AG04449 (cell line): ENCODE measurements around the gene EXOC4.

Experiments
- CTCF ChIA-PET: fragments of 350-600 bp; formaldehyde crosslinking; extraction: SDS; loops from one replicate; lab custom pipeline; 2021; ENCODE audit warnings: antibody characterized with exemption; lab: Yijun Ruan, JAX
- POLR2A ChIA-PET: fragments of 400-600, 350-600 bp; formaldehyde crosslinking; extraction: SDS; loops from one replicate; lab custom pipeline; 2020; ENCODE audit warnings: antibody characterized with exemption, inconsistent platforms; lab: Yijun Ruan, JAX
- DNase-seq: peaks from one replicate; pipeline ENCODE4 v3.0.0-alpha.2; 2010; ENCODE audit warnings: low read depth, low spot score
- H3K4me3 ChIP-seq: 2 replicates; pipeline ENCODE4 v1.5.1; 2011; ENCODE audit warnings: low read depth, mild to moderate bottlenecking, control low read depth, low read length
- CTCF ChIP-seq: IDR thresholded peaks from one replicate; pipeline ENCODE4 v1.5.1; 2011; ENCODE audit warnings: mild to moderate bottlenecking, moderate library complexity, low read length, control low read depth, inconsistent platforms; ENCODE audit not compliant: insufficient read depth; ENCODE audit errors: missing control alignments

Gene EXOC4

GRCh38 chr7:134047675-134048074 lies 794.8 kb downstream of the EXOC4 start:
- CTCF ChIA-PET = no interaction called here
- DNase-seq = no peak
- TF ChIP-seq CTCF = no peak
- POLR2A ChIA-PET = no interaction called here
- no peak overlapping the region for H3K4me3 ChIP-seq

DNA sequence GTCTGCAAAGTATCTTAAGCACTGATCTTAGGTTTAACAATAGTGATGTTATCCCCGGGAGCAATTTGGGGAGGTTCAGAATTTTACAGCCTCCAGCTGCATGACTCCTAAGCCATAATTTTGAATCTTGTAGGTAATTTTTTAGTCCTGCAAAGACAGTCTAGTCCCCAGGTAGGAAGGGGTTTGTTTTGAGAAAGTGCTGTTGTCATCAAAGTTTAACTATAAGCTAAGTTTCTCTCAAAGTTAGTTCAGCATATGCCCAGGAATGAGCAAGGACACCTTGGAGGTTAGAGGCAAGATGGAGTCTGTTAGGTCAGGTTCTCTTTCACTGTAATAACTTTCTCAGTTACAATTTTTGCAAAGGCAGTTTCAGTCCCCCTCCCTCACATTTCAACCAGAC lies 795.3 kb downstream of the EXOC4 start:
- DNase-seq = no peak
- ChIA-PET CTCF (no interaction called here), POLR2A (no interaction called here)
- TF ChIP-seq CTCF = no peak
- H3K4me3 ChIP-seq = no peak overlapping the region

DNA sequence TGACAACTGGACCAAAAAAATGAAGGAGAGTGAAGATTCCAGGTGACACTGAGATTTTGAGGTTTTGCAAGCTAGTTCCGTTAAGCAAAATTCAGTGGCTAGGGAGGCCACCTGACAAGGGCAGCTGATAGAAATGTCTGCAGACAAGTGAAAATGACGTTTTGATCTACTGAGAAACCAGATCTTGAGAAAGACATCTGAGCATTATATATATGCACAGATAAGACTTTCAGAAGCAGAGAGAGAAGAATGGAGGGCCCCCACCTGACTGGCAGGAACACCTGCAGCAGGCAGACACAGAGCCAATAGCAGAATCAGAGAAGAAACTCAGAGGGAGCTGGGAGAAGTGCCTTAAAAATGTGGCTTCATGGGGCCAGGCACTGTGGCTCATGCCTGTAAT lies 798.1 kb downstream of the EXOC4 start:
- no peak overlapping the region for H3K4me3 ChIP-seq
- TF ChIP-seq CTCF = no peak
- CTCF ChIA-PET = no interaction called here
- POLR2A ChIA-PET = no interaction called here
- DNase-seq = no peak

- DNase-seq = no peak
- TF ChIP-seq CTCF = no peak
- ChIA-PET CTCF (no interaction called here), POLR2A (no interaction called here)
- no peak overlapping the region for H3K4me3 ChIP-seq
Measured at GRCh38 chr7:134056816-134057215, 803.9 kb downstream of the EXOC4 start.

- ChIA-PET CTCF (interaction anchor here (1.0 kb wide), 1 partner anchor 9 kb away, joined by 5 read pairs; no protein-coding TSS in a partner anchor), POLR2A (no interaction called here)
- TF ChIP-seq CTCF = no peak
- no peak for DNase-seq
- H3K4me3 ChIP-seq = no peak overlapping the region
Measured at GRCh38 chr7:134058521-134058920, 805.6 kb downstream of the EXOC4 start.

- DNase-seq = no peak
- CTCF ChIA-PET = interaction anchor here (1.0 kb wide), 1 partner anchor 9 kb away, joined by 5 read pairs; no protein-coding TSS in a partner anchor
- POLR2A ChIA-PET = no interaction called here
- no peak for TF ChIP-seq CTCF
- H3K4me3 ChIP-seq = no peak overlapping the region
Measured at GRCh38 chr7:134058980-134059379, 806.1 kb downstream of the EXOC4 start.
